HG03175 (cell line): ENCODE data around the gene RIT2.

Experiments
- ATAC-seq: cut with Tn5 transposase; IDR thresholded peaks from one replicate; pipeline ENCODE4 v1.9.1; 2021; ENCODE audit warnings: mild to moderate bottlenecking, moderate library complexity; ENCODE audit not compliant: unreplicated experiment

The RIT2 gene

DNA sequence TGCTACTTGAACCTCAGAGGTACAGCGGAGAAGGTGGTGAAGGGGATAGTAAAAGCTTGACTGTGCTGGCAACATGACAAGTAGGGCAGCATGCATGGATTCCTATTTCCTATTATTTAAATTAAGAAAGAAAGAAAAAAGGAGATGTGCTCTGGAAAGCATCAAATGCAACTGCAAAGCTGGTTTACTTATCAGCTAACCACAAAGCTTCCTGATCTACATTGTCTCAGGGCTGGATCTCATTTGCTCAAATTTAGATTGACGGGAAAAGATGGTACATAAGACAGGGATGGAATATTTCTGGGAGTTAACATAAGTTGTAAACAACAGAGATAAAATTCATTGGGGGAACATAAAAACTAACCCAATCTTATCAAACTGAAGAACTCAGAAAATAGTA, 178.0 kb downstream of the RIT2 start:
- no peak for ATAC-seq

GRCh38 chr18:42936289-42936688, 179.2 kb downstream of the RIT2 start:
- no peak for ATAC-seq

DNA sequence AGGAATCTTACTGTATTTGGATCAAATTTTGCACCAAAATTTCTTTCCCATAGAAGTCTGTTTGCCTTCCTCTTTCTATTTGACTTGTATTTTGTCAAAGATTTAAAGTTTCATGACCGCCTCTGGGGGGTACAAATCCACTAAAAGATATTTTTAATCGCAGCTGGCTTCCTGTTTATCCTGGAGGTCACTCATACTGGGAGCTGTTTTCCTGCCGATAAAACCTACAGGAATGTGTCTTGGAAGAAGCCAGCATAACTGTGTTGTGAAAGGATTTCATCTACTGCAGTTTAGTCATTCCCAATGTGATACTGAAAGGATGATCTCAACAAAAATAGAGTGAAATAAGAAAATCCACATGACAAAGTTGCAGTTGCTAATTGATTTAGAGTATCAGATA, 184.0 kb downstream of the RIT2 start:
- no peak for ATAC-seq

DNA sequence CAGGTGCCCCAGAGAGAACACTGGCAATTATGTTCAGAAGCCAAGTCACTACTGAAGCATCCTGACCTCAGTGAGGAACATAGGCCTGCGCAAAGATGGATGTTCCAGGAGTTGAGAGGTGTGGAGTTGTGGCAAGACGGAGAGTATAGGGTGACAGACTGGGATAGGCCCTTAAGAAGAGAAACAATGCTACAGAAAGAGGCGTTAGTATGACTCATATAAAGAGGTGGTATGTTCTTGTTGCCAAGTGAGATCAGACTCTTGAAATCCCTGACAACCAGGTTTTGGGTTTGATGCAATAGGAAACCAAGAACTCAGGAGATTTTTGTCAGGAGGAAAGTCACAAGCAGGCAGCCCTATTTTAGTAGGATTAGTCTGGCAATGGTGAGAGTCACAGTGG, 185.6 kb downstream of the RIT2 start:
- no peak for ATAC-seq

GRCh38 chr18:42929181-42929580, 186.3 kb downstream of the RIT2 start:
- no peak for ATAC-seq

DNA sequence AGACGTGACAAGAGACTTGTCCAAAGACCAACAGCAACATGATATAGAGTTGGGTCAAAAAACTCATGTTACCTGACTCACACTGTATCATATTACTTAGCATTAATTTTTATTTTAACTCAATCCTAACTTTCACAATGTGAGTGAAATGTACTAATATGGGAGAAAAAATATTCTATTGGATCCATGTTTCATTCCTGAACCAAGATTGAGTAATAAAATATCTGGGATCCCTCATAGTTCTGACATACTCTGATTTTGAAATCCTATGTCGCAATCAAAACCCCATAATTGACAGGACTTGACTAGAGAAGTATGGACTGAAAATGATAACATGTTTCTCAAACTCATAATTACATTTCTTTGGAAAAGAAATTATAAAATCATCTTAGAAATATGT, 190.4 kb downstream of the RIT2 start:
- no peak for ATAC-seq

GRCh38 chr18:42922363-42922762, 193.1 kb downstream of the RIT2 start:
- no peak for ATAC-seq

- ATAC-seq = no peak
These were observed 194.2 kb downstream of the RIT2 start for GRCh38 chr18:42921226-42921737.

DNA sequence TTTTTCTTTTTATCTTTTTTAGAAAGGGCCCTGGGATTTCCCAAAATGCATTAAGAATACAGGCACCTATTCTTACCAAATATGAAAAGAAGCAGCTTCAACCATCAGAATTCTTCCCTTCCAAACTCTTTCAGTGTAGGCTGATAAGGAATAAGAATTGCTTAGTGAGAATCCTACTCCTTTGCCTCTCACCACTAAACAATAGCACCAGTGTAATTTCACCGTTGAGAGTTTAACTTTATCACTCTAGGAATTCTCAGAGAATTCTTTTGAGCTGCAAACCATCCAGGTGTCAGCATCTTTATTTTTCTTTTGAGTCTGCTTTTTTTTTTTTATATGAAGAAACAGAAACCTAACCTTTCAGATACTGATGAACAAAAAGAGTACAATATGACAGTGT, 194.9 kb downstream of the RIT2 start:
- no peak for ATAC-seq

DNA sequence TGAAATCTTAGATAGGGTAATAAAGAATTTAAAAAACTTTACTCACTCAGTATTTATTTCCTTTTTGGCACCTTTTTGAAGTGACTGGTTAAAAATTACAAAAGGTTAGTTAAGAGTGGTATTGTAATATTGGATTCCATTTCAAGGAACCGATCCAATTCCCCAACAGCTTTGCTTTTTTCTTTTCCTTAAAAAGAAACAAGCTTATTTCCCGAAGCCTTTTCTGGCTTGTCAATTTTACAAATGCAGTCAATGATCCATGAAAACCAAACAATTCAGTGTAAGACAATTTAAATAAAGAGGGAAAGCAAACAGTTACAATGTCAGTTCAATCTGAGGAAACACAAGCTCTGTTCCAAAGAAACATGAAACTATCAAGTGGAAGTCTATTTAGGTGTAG, 200.2 kb downstream of the RIT2 start:
- no peak for ATAC-seq

DNA sequence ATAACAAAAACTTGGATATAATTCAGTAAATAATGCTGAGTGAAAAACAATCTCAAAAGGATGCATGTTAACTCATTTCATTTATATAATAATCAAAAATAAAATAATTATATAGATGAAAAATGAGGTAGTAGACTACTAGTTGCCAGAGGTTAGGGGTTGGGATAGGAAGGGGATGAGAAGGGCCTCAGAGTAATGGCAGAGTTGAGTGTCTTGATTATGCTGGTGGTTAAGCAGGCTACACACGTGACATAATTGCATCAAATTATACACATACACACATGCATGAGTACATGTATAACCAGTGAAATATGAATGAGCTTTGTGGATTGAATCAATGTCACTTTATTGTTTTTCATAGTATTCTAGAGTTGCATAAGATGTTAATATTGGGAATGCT, 201.0 kb downstream of the RIT2 start:
- no peak for ATAC-seq

- no peak for ATAC-seq
These were observed 206.4 kb downstream of the RIT2 start for GRCh38 chr18:42909095-42909494.

GRCh38 chr18:42906761-42907160, 208.7 kb downstream of the RIT2 start:
- ATAC-seq = no peak

- no peak for ATAC-seq
These were observed 214.3 kb downstream of the RIT2 start for GRCh38 chr18:42901161-42901560.

DNA sequence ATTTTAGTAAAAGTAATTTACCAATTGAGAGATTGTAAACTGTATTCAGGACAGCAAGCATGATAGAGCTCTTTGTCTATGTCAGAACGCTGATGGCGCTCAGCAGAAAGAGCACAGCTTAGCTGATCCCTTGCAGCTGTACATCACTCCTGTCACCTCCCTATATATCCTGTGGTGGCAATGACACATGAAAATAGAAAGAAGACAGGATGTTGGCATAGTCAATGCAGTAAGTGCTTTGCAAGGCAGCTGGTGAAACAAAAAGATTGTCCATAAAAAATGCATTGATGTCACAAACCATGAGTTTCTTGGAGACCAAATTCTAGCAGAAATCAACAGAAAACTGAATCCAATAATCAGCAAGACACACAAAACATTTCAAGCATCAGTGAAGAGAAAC, 221.5 kb downstream of the RIT2 start:
- no peak for ATAC-seq

DNA sequence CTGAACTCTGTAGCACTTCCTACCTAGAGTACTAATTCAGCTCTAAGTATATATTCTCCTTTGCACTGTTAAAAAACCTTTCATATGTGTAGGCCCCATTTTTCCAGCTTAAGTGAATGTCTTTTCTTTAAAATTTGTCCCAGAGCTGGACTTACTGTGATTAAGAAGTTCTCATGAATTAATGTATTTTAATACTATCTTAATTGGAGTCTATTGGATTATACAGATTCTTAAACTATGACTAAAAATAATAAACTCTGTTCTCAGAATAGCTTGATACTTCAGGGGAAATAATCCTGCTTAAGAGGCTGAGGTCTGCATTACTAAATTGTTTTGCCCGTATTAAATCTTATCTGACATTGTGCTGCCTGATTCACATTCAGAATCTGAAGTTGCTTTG, 223.3 kb downstream of the RIT2 start:
- ATAC-seq = no peak

- ATAC-seq = no peak
These were observed 223.8 kb downstream of the RIT2 start for GRCh38 chr18:42891705-42892104.

DNA sequence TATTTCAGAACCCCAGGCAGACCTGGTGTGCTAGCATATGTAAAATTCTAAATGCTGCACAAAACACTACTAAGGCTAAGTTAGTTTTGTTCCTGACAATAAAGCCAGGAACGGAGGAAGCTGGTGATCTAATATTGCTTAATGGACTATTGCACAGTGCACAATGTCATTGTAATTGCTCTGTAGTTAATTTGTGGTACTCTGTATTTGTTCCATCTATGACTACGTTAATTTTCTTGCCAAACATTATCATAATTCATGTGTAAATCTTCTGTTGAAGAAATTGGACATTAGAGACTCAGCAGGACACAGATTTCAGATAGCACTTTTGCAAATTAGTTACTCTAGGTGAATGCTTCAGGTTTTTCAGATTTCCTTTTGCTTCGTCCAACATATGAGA, 232.3 kb downstream of the RIT2 start:
- no peak for ATAC-seq

- no peak for ATAC-seq
These were observed 233.4 kb downstream of the RIT2 start for GRCh38 chr18:42882122-42882521.

DNA sequence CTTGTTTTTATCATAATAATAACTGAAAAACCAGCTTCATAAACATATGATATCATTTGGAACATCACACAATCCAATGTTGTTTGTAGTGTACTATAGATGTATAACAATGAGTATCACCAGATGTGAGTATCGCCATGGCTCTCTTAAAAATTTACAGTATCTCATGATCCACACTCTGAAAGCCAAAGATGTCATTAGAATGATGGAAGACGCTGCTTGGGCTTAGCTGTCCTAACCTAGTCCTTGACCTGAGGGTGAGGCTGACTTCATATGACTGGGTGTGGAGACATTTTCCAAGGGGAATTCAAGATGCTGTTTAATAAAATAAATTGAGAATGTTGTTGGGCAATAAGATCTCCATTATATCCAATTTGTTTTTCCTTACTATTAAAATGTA, 242.6 kb downstream of the RIT2 start:
- no peak for ATAC-seq

- ATAC-seq = no peak
These were observed 250.6 kb downstream of the RIT2 start for GRCh38 chr18:42864876-42865275.

- no peak for ATAC-seq
These were observed 254.2 kb downstream of the RIT2 start for GRCh38 chr18:42861271-42861670.

DNA sequence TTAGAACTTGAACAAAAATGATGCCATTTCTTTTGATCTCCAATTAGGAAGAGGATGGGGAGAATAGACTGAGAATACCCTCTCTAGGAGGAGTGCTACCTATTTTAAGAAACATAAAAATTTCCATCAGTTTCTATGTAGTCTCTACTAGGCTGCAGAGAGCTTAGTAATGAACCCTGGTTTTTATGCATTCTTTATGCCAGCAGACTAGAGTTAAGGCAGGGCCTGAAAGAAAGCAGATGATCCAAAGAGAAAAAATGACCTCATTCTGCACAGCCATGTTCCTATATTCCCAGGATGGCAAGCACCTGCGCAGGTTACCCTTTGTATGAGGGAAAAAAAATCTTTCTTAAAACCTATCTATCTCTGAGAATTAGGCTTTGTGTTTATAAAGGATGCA, 254.9 kb downstream of the RIT2 start:
- no peak for ATAC-seq

- no peak for ATAC-seq
These were observed 255.5 kb downstream of the RIT2 start for GRCh38 chr18:42860011-42860410.
